Fibroblast of lung (primary cell): ENCODE results near the gene OPN3. TPM values are rescaled to one million over a fixed set of nuclear protein-coding genes. Genes with fewer than 3 reads are reported as not detected.
A peak's percentile ranks its signal among the peaks of the same experiment; 100 is the strongest.

Experiments used
- DNase-seq, 2 donors: peaks; one replicate each; pipeline versions ENCODE4 v3.0.0 to v3.0.0-alpha.2; 2010; ENCODE audit warnings: low read depth in 2 of 2
- H2AFZ ChIP-seq: 2 replicates; pipeline ENCODE4 v1.5.1; 2012; ENCODE audit warnings: low read length, control low read depth, inconsistent platforms
- H3K27ac ChIP-seq: 2 replicates; pipeline ENCODE4 v1.5.1; 2011; ENCODE audit warnings: low read length, control low read depth; ENCODE audit not compliant: insufficient read depth
- H3K27me3 ChIP-seq: 2 replicates; pipeline ENCODE4 v1.5.1; 2011; ENCODE audit warnings: mild to moderate bottlenecking, low read length; ENCODE audit not compliant: control insufficient read depth, insufficient read depth
- H3K36me3 ChIP-seq: 2 replicates; pipeline ENCODE4 v1.5.1; 2011; ENCODE audit warnings: low read length; ENCODE audit not compliant: control insufficient read depth, insufficient read depth
- H3K4me1 ChIP-seq: 2 replicates; pipeline ENCODE4 v1.5.1; 2011; ENCODE audit warnings: low read length; ENCODE audit not compliant: control insufficient read depth, insufficient read depth; ENCODE audit errors: extremely low read depth
- H3K4me2 ChIP-seq: 2 replicates; pipeline ENCODE4 v1.5.1; 2011; ENCODE audit warnings: low read length, control low read depth; ENCODE audit not compliant: insufficient read depth; ENCODE audit errors: extremely low read depth
- H3K4me3 ChIP-seq, 4 experiments: fragments of 200-600 bp in 1 of 4; sonication (generic) in 1 of 4; replicated peaks in 1 of 4; 2 replicates each; pipeline ENCODE4 v1.5.1; 2011 to 2016; ENCODE audit warnings: low read length in 4 of 4, low read depth in 3 of 4, mild to moderate bottlenecking in 3 of 4, control low read depth in 2 of 4, inconsistent platforms in 1 of 4, mixed read lengths in 1 of 4; ENCODE audit not compliant: insufficient read depth in 1 of 4; ENCODE audit errors: control extremely low read depth in 1 of 4
- H3K79me2 ChIP-seq: 2 replicates; pipeline ENCODE4 v1.5.1; 2012; ENCODE audit warnings: mild to moderate bottlenecking, low read length, inconsistent platforms; ENCODE audit not compliant: control insufficient read depth, insufficient read depth
- H3K9ac ChIP-seq: 2 replicates; pipeline ENCODE4 v1.5.1; 2011; ENCODE audit warnings: mild to moderate bottlenecking, low read length, control low read depth; ENCODE audit not compliant: insufficient read depth
- H3K9me3 ChIP-seq: 2 replicates; pipeline ENCODE4 v1.5.1; 2012; ENCODE audit warnings: low read depth, low read length; ENCODE audit not compliant: control insufficient read depth, insufficient read depth
- H4K20me1 ChIP-seq: 2 replicates; pipeline ENCODE4 v1.5.1; 2011; ENCODE audit warnings: low read length; ENCODE audit not compliant: control insufficient read depth, insufficient read depth; ENCODE audit errors: extremely low read depth
- EZH2 ChIP-seq: IDR thresholded peaks from 2 replicates; pipeline ENCODE4 v1.5.1; 2012; ENCODE audit warnings: low read length, control low read depth, mild to moderate bottlenecking; ENCODE audit errors: missing control alignments
- polyA plus RNA-seq, 2 donors: library from polyadenylated mRNA; depleted of rRNA in 1 of 2; stranded (reverse) in 1 of 2; unstranded in 1 of 2; fragments of >200 nt; gene quantifications; 2 replicates each; pipeline ENCODE4 v1.2.1, GENCODE V29; 2011 to 2012; ENCODE audit warnings: missing spikeins in 1 of 2
- total RNA-seq: library from RNA; depleted of rRNA; stranded (reverse); fragments of >200 nt; gene quantifications from 2 replicates; pipeline ENCODE4 v1.2.1, GENCODE V29; 2014
- TF ChIP-seq, protein P1 (sequence below), 2 donors: IDR thresholded peaks in 1 of 2; conservative IDR thresholded peaks in 1 of 2; 1 replicate in 1 of 2; 2 replicates in 1 of 2; pipeline ENCODE4 v1.5.1; 2011 to 2012; ENCODE audit warnings: low read length in 2 of 2, control low read depth in 1 of 2, inconsistent platforms in 1 of 2, low read depth in 1 of 2, mild to moderate bottlenecking in 1 of 2

OPN3 gene
- total and polyA plus RNA-seq, 2 donors (not counting 1 experiment from before 2014, with no cell fraction given): 32.5 to 58.9 TPM

DNA sequence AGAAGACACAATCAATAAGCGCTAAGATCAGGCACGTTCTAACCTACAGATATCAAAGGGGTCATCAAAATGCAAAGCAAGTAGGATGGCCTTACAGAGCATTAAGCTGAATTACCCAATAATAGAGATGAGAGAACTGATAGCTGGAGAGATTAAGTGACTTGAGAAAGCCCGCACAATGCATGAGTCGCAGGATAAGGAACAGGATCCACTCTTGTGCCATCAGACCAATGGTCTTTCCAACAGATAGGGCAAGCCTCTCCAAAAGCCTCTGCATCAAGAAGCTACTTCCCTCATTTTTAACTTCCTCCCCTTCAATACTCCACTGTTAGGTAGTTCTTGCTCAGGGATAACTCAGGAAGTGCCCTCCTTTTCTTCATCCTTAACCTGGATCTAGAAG is 2.6 kb downstream of the OPN3 start:
- H3K36me3 ChIP-seq: peaks cover 8% of the 10 kb centered on the region
- TF ChIP-seq EZH2: no peak
- TF ChIP-seq, protein P1, sequence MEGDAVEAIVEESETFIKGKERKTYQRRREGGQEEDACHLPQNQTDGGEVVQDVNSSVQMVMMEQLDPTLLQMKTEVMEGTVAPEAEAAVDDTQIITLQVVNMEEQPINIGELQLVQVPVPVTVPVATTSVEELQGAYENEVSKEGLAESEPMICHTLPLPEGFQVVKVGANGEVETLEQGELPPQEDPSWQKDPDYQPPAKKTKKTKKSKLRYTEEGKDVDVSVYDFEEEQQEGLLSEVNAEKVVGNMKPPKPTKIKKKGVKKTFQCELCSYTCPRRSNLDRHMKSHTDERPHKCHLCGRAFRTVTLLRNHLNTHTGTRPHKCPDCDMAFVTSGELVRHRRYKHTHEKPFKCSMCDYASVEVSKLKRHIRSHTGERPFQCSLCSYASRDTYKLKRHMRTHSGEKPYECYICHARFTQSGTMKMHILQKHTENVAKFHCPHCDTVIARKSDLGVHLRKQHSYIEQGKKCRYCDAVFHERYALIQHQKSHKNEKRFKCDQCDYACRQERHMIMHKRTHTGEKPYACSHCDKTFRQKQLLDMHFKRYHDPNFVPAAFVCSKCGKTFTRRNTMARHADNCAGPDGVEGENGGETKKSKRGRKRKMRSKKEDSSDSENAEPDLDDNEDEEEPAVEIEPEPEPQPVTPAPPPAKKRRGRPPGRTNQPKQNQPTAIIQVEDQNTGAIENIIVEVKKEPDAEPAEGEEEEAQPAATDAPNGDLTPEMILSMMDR (conservative IDR thresholded peaks at IDR 0.05 in 1 of 2, IDR thresholded peaks at IDR 0.05 in 1 of 2; ENCODE audit: low read depth in 1 of 2, low read length in 2 of 2): no peak
- peak; percentile 18 to 27 for DNase-seq
- peak overlapping the region; percentile 5 to 95 (median 58) for H3K4me3 ChIP-seq
- H3K9ac ChIP-seq: no peak overlapping the region
- H3K79me2 ChIP-seq: peaks cover 19% of the 10 kb centered on the region
- H4K20me1 ChIP-seq: no peaks in the 10 kb centered on the region
- H3K27ac ChIP-seq: no peak overlapping the region
- no peak overlapping the region for H2AFZ ChIP-seq
- peak overlapping the region; percentile 85 for H3K4me2 ChIP-seq
- no peaks in the 10 kb centered on the region for H3K27me3 ChIP-seq
- H3K9me3 ChIP-seq: no peaks in the 10 kb centered on the region
- peaks cover 3% of the 10 kb centered on the region for H3K4me1 ChIP-seq

DNA sequence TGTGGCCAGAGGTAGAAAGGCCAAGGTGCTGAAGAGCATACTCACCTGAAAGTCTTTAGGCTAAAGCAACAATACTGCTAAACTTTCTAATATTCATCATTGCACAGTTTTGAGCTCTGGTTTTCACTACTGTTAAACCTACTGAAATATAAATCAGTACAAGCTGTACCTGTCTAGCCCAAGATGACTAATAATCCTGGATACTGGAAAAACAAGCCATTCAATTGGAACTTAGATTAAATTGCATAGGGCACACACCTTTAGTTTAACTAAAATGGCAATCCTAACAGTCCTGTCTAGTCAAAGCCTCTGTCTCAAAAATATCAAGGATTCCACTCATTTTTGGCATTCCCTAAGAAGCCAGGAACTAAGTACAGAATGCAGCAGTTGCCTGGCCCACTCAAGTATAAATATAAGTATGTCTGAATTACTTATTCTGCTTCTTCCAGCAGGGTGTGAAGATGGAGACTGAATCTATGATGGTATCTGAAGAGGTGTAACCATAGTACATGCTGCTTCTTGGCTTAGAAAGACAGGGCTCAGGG is 3.1 kb downstream of the OPN3 start:
- Histone ChIP-seq H3K79me2 (peaks cover 19% of the 10 kb centered on the region), H3K4me1 (peaks cover 3% of the 10 kb centered on the region), H3K9ac (no peak overlapping the region), H3K4me3 (peak overlapping the region in 1 of 4 experiments; percentile 95), H3K4me2 (peak overlapping the region; percentile 16), H3K27ac (no peak overlapping the region), H2AFZ (no peak overlapping the region), H3K27me3 (no peaks in the 10 kb centered on the region), H3K36me3 (peaks cover 8% of the 10 kb centered on the region), H4K20me1 (no peaks in the 10 kb centered on the region), H3K9me3 (no peaks in the 10 kb centered on the region)
- TF ChIP-seq EZH2: no peak
- TF ChIP-seq, protein P1 (conservative IDR thresholded peaks at IDR 0.05 in 1 of 2, IDR thresholded peaks at IDR 0.05 in 1 of 2; ENCODE audit: low read depth in 1 of 2, low read length in 2 of 2): no peak
- peak in 1 of 2 donors; percentile 60 for DNase-seq

DNA sequence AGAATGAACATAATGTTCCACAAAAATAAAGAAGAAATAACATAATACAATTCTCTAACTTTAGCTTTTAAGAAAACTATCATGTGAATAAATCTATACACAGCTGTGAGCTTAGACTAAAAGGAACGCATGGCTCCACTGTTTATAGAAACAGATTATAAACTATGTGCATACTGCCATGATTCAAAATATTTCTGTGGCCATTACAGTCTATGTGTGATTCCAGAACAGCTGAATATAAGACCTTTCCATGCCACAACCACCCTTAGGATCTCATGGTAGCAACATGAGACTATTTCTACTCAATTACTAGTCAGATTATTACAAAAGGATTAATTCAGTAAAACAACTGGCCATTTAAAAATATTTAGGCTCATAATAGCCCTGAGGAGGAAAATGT is 3.9 kb downstream of the OPN3 start:
- DNase-seq: peak in 1 of 2 donors; percentile 52
- H2AFZ ChIP-seq: no peak overlapping the region
- no peak overlapping the region for H3K27ac ChIP-seq
- peaks cover 3% of the 10 kb centered on the region for H3K4me1 ChIP-seq
- no peaks in the 10 kb centered on the region for H3K27me3 ChIP-seq
- H4K20me1 ChIP-seq: no peaks in the 10 kb centered on the region
- H3K36me3 ChIP-seq: peaks cover 8% of the 10 kb centered on the region
- H3K4me2 ChIP-seq: no peak overlapping the region
- peaks cover 19% of the 10 kb centered on the region for H3K79me2 ChIP-seq
- no peak for TF ChIP-seq EZH2
- TF ChIP-seq, protein P1 (conservative IDR thresholded peaks at IDR 0.05 in 1 of 2, IDR thresholded peaks at IDR 0.05 in 1 of 2; ENCODE audit: low read depth in 1 of 2, low read length in 2 of 2): no peak
- H3K4me3 ChIP-seq: no peak overlapping the region
- no peak overlapping the region for H3K9ac ChIP-seq
- no peaks in the 10 kb centered on the region for H3K9me3 ChIP-seq
